HG02798 (cell line): ENCODE results near the gene HS3ST3A1.

Experiments
- ATAC-seq: cut with Tn5 transposase; IDR thresholded peaks from one replicate; pipeline ENCODE4 v1.9.1; 2021; ENCODE audit warnings: mild to moderate bottlenecking; ENCODE audit not compliant: unreplicated experiment, poor library complexity

HS3ST3A1 gene

DNA sequence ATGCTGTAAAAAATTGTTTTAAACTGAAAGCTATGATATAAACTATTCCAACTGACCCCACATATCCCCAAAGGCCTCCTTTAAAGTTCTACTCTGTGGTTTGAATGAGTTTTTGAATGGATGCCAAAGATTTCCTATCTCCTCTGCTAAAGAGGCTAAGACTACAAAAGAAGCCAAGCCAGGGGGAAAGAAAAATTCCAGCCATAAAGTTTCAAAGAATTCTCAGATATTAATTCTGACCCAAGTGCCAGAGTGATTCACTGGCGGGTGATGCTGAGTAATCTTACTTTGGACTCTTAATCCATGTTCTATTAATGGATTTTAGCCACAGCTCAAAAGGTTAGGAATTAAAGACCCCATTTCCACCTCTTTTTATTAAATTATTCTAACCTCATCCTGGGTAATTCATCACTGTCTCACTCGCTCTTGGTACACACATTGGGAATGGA is 60.7 kb downstream of the HS3ST3A1 start:
- ATAC-seq: no peak

DNA sequence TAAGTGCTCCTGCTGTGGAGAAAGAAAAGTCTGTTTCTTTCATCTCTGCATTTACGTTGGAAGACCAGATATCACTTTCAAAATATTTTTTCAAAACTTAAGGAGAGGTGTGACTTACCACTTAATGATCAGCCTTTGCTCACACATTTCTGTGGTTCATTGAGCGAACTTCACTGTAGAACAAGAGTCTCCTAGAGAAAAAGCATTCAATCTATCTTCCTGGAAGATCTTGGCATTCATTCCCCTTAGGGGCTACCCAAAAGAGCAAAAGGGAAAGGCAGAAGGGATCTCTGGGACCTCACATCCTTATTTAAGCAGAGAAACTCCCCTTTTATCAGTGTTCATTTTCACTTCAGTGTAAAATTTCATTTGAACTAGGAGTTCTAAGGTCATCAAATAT is 61.2 kb downstream of the HS3ST3A1 start:
- ATAC-seq: no peak

GRCh38 chr17:13539421-13539820 is 62.3 kb downstream of the HS3ST3A1 start:
- no peak for ATAC-seq

DNA sequence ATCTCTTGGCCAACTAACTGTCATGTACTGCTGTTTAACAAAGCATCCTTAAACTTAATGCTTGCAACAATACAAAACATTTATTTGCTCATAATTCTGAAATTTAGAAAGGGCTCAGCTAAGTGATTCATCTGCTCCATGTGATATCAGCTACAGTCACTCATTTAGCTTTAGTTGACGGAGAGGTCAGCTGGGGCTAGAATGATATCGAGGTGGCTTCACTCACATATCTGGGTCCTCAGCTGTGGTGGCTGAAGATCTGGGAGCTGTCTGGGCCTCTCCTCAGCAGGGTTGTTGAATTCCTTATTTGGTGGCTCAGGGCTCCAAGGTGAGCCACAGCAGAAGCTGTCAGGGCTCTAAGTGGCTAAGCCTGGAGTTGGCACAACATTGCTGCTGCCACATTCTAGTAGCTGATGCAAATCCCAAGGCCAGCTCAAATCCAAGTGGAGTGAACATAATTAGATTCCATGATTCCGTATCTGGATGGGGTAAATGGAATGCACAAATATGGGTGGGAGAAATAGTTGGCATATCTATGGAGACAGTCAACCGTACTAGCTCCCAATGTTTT is 62.8 kb downstream of the HS3ST3A1 start:
- ATAC-seq: no peak

- no peak for ATAC-seq
Measured at GRCh38 chr17:13537871-13538643, 63.7 kb downstream of the HS3ST3A1 start.

DNA sequence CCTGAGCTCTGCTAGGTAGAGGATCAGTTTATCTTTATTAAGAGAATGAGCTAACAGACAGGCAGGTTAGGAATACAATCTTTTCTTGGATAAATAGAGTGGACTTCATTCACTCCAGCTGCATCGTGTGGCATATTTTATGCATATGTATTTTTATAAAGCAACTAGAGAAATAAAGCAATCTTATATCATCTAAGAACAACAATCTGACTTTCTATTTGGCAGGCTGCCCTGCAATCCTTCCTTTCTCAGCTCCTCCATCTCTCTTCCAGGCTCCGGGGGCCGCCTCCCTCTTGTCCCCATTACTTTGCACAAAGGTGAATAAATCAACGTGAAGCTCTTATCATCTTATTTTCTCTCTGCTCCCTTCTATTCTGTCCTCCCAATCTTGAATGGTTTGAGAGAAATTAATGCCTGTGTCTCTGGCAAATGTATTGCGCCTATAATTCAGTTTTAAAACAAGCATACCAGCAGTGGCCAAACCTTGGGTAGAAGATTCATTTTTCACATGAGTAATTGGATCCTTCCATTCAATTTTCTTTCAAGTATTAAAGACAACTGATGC is 64.5 kb downstream of the HS3ST3A1 start:
- no peak for ATAC-seq

DNA sequence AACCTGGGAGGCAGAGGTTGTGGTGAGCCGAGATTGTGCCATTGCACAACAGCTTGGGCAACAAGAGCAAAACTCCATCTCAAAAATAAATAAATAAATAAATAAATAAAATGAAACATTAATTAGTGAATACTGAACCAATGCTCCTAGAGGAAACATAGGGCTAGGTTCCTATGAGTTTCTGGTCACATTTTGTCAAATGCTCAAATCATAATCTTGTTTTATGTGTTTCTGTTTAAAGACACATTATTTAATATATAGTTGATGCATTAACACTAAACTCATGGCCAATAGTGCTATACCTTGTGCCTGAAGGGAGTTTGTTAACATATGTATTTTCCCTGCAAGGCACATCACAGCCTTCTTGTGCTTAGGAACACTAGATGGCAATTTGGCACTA is 66.8 kb downstream of the HS3ST3A1 start:
- no peak for ATAC-seq

GRCh38 chr17:13531721-13532120 is 70.0 kb downstream of the HS3ST3A1 start:
- no peak for ATAC-seq

DNA sequence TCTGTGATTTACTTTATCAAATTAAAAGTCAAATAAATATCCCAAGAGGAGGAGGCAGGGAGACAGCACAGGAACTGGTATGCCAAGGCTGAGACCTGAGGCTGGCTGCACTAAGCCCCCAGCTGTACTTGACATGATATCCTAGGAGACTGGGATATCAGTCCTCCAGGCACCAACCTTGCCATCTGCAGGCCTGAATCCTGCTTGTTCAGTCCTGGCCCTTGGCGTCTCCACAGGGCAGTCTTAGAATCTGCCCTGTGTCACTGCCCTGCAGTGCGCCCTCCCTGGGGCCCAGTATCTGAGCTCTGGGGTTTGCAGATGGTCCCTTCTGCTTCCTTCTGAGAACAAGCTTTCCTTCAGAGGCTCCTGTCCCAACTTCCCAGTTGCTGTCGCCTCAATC is 75.9 kb downstream of the HS3ST3A1 start:
- no peak for ATAC-seq

GRCh38 chr17:13523164-13523563 is 78.6 kb downstream of the HS3ST3A1 start:
- no peak for ATAC-seq

DNA sequence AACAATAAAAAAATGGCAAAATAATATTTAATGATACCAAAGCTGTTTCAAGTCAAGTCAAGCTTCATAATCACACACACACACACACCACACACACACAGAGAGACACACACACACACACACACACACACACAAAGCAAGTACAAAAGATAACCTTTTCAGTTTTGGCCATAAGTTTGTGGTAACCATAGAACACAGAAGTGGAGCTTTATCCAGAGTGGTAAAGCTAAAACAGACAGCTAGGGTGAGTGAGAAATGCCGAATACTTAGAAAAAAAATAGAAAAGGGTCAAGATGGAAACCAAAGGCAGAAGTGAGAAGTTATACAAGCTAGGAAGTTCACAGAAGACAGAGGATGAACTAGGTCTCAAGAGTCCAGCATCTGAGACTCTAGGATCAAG is 79.0 kb downstream of the HS3ST3A1 start:
- no peak for ATAC-seq

DNA sequence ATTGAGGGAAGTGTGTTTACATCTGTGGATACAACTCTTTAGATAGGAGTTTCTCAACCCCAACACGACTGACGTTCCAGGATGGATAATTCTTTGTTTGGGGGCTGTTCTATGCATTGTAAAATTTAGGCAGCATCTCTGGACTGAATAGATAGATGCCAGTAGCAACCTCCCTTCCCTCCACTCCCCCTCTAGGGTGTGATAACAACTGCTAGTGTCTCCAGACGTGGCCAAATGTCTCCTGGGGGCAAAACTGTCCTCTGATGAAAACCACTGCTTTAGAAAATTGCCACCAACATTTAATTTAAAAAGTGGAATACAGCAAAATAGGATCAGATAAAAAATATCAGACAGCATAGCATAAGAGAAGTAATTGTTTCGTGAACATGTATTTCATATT is 79.9 kb downstream of the HS3ST3A1 start:
- no peak for ATAC-seq

DNA sequence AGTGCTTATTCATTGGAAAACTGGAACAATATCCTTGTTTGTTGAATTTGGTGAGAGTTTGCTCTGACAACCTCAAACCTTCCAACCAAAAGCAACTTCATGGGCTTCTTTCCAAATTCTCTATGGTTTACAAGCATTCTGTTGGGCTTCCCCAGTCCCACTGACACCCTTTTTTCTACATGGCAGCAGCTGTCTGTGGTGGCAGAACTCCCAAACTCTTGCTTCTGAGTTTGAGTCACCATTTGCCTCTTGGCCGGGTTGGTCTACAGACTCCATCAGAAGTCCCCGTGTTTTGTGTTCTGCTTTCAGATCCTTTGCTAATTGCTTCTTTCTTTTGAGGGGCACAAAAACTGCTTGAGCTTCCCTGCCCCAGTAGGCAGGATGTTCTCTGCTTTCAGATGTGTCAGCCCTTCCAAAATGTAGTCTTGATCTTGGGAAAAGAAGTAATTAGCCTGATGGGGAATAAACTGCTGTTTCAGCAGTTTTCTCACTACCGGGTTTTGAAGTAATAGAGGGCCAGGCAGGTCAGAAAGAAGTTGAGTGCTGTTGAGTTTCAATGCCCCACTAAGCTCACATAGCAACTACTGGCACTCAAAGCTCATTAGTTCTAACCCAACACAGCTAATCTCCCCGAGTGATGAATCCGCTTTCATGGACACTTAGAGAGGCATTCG is 80.7 kb downstream of the HS3ST3A1 start:
- ATAC-seq: no peak

DNA sequence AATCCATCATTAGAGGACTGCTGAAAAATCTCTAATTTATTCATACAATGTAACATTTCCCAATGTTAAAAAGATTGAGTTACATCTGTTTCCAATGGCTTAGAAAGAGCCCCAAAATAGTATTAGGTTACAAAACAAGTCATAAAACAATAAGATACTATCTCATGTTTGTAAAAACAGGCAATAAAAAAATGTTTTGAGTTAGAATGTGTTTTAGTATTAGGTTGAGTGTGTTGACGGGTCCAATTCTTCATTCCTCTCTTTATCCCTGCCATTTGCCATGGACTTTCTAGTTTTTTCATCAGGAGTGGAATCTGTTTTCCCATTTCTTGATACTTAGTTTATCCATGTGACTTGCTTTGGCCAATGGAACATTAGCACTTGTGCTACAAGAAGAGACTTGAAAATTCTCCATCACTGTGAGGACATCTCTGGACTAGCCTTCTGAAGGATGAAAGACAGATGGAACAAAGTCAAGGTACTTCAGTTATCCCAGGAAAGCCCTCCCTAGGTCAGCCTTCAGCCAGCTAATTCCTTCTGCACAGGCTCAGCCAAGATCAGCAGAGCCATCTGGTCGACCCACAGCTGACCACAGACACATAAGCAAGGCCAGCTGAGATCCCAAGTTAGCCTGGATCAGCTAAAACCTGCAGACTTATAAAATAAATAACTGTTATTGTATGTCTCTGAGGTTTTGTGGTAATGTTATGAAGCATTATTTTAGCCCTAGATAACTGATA is 83.3 kb downstream of the HS3ST3A1 start:
- ATAC-seq: no peak

DNA sequence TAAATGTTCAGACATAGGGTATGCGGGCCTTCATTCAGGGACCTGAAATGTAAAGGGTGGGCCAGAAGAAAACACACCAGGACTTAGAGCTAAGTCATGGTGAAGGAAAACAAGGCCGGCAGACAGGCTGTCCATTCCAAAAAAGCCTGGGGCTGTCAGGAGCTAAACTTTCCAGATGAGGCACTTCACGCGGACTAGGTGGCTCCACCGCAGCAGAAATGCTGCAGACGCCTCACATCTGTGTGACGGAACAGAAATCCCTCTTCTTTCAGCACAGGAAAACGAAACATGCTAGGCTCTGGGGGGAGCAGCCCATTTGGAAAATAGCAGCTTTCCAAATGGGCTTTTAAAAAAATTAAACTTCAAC is 88.7 kb downstream of the HS3ST3A1 start:
- ATAC-seq: no peak

- no peak for ATAC-seq
Measured at GRCh38 chr17:13510062-13510461, 91.7 kb downstream of the HS3ST3A1 start.

- no peak for ATAC-seq
Measured at GRCh38 chr17:13509527-13509926, 92.2 kb downstream of the HS3ST3A1 start.

- ATAC-seq: no peak
Measured at GRCh38 chr17:13508896-13509295, 92.8 kb downstream of the HS3ST3A1 start.

- no peak for ATAC-seq
Measured at GRCh38 chr17:13503526-13503925, 98.2 kb downstream of the HS3ST3A1 start.

GRCh38 chr17:13502263-13502662 is 99.5 kb downstream of the HS3ST3A1 start:
- no peak for ATAC-seq

DNA sequence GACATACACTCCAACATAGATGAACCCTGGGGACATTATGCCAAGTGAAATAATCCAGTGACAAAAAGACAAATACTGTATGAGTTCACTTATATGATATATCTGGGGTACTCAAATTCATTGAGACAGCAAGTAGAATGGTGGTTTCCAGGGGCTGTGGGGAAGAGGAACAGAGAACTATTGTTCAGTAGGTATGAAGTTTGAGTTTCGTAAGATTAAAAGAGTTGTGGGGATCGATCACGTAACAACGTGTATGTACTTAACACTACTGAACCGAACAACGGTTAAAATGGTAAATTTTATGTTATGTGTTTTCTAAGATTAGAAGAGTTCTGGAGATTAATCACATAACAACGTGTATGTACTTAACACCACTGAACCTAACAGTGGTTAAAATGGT is 100.8 kb downstream of the HS3ST3A1 start:
- no peak for ATAC-seq
